ENCODE results near the gene FBN1.

The FBN1 gene

DNA sequence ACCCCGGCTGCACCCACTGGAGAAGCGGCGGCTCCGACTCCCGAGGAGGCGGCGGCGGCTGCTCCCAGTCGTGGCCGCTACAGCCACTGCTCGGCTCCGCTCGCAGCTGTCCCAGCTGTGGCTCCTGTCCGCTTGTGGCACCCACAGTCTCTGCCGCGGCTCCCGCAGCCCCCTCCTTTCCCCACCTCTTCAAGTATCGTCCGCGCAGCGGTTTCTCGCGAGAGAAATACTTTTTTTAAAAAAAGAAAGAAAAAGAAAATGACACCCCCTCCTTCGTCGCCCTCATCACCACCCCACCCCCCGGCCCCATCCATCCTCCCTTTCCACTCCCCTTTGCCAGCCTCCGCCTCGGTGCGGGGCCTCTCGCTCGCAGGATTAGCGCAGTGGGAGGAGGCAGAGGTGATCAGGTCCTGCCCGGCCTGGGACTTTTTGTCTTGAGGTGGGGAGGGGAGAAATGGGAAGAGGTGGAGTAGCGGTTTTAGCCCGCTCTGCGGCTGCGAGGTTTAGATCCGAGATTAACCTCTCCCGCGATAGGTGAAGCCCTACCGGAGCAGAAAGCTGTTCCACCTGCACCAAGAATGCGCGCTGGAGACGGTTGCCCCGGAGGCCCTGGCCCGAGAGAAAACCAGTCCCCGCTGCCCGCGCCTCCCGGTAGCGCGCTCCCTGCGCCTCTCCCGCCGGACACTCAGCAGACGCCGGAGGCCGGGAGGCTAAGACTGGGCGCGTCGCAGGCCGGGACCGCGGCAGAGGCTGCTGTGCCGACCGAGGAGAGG lies at the start of gene FBN1:
Gene FBN1 (minus strand): TSS at position 152 of the 773 bp plus-strand sequence. CDS start 940 bp downstream, outside the sequence.
- peak; percentile 14 for DNase-seq

DNA sequence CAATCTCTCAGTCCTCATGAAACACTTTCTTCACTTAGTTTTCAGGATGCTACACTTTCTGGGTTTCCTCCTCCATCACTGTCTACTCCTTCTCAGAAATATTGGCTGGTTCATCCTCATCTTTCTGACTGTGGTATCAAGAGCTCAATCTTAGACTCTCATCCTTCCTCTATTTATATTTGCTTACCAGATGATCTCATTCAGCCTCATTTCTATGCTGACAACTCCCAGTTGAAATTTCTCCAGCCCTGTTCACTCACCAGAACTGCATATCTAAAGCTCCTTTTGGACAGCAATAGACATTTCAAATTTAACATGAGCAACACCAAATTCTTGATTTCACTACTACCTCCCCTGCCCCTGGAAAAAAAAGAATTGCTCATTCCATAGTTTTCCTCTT lies 48.0 kb upstream of the FBN1 start:
- no peak for DNase-seq

DNA sequence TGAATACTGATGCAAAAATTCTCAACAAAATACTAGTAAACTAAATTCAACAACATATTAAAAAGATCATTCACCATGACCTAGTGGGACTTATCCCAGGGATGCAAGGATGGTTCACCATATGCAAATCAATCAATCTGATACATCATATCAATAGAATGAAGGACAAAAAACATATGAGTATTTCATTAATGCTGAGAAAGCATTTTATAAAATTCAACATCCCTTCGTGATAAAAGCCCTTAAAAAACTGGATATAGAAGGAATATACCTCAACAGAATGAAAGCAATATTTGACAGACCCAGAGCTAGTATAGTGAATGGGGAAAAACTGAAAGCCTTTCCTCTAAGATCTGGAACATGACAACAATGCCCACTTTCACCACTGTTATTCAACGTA lies 43.0 kb upstream of the FBN1 start:
- no peak for DNase-seq

DNA sequence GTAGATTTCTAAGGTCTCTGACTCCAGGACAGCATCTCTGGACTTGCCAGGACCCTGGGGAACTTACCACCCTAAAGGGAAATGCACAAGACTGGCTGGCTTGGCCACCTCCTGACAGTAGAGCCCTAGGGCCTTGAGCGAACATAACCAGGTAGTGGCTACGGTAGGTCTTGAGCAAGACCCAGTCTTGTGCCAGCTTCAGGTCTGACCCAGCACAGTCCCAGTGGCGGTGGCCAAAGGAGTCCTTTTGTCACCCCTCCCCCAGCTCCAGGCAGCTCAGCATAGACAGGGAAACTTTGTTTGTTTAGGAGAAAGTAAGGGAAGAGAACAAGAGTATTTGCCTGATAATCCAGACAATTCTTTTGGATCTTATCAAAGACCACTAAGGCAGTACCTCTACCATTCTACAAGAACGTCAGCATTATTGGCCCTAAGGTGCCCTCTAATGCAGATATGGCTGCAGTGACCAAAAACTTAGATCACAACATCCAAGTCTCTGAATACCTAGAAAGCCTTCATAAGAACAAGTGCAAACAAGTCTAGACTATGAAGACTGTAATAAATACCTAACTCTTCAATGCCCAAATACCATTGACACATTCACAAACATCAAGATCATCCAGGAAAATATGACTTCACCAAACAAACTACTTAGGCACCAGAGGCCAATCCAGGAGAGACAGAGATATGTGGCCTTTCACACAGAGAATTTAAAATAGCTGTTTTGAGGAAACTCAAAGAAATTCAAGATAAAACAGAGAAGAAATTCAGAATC lies 38.7 kb upstream of the FBN1 start:
- DNase-seq: no peak

DNA sequence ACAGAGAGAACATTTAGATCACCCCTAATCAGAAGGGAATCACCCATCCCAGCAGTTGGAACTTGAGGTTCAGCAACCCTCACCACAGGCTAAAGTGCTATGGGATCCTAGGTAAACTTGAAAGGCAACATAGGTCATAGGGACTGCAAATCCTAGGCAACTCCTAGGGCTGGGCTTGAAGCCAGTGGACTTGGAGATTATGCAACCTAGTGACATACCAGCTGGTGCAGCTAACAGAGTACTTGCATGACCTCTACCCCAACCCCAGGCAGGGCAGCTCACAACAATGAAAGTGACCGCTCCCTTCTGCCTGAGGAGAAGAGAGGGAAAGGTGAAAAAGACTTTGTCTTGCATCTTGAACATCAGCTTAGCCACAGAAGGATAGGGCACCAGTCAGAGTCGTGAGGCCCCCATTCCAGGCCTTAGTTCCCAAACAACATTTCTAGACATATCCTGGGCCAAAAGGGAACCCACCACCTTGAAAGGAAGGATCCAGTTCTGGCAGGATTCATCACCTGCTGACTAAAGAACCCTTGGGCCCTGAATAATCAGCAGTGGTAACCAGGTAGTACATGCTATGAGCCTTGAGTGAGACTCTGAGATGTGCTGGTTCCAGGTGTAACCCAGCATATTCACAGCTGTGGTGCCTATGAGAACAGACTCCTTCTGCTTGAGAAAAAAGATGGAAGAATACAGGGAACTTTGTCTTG lies 37.6 kb upstream of the FBN1 start:
- no peak for DNase-seq

DNA sequence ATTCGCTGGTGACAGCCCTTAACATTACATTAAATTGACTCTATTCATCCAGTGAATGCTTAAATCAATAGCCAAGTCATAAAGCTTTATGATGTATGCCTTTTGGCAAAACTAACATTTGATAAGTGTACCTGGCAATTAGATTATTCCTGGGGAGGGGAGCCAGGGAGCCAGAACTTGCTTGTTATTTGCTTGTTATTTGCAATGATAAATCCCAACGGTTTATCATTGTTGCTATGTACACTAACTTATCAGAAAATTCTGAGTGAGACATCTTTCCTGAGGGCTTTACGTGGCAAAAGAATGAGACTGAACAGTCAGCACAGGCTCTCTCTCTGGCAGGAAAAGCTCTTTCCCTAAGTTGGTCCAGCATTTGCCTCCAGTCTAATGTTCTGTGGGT lies 35.8 kb upstream of the FBN1 start:
- no peak for DNase-seq

DNA sequence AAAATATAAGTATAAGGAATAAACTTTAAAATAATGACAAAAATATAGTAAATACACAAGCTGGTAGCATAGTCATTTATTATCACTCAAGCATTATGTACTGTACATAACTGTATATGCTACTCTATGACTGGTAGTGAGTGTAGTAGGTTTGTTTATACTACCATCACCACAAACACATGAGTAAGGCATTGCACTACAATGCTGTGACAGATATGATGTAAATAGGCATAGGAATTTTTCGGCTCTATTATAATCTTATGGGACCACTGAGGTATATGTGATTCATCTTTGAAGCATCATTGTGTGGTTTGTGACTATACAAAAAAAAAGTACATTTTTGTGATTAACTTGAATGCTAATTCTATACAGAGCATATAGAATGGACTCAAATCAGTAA lies 35.3 kb upstream of the FBN1 start:
- DNase-seq: no peak

DNA sequence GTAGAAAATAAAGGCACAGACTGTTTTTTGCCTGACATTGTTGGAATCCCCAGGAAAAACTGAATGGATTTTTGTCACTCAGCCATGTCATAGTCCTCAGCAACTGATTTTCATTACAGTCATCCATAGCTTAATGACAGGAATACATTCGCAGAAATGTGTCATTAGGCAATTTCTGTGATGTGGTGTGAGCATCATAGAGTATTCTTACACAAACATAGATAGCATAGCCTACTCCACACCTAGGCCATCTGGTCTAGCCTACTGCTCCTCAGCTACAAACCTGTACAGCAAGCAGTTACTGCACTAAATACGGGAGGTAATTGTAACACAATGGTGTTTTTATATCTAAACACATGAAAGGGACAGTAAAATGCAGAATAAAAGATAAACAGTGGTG lies 34.4 kb upstream of the FBN1 start:
- no peak for DNase-seq

DNA sequence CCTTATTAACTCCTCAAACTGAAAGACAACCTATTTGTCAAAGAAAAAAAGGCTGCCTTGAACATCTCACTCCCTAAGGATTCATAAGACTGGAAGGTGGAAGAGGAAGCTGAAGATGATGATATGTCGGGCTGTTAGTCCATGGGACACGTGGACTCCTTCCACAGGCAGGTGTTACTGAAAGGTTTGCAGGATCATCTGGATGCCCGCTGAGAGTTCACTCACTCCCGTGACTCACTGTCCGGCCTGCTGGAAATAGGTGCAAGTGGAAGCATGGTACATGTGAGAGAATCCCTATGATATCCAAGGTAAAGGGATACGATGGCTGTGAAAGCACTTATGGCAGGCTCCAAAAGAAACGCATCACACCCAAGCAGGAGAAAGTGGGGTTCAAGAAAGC lies 33.3 kb upstream of the FBN1 start:
- no peak for DNase-seq

DNA sequence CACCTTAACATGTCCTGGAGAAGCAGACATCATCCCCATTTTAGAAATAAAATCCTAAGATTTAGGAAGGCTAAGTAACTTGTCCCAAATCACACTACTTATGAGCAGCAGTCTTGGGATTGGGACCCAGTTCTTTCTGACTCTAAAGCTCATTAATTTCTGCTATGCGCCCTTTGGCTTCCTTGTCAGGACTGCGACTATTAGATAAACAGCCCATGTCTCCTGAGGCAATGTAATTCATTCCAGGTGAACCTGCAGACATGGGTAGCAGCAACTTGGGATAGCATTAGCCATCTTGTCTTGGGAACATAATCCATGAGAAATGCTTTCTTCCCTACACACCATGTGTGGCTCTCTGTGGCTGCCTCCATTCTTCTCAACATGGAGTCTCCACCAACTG lies 32.3 kb upstream of the FBN1 start:
- no peak for DNase-seq

DNA sequence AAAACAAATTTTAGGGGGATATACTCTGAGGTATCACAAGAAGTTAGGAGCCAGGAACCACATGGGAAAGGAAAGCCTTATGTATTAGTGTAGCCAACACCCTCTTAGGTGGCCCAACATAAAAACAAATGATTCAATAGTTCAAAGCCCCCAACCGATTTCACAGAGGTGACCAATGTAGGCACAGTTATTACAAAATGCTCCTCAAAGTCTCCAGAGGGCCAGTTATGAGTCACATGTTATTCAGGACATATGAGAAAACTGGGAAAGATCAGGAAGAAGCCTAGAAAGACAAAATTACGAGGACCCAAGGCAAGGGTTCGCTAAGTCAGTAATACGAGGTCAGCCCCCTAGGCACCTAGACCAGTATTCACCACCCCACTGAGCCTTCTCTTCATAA lies 29.9 kb upstream of the FBN1 start:
- no peak for DNase-seq

DNA sequence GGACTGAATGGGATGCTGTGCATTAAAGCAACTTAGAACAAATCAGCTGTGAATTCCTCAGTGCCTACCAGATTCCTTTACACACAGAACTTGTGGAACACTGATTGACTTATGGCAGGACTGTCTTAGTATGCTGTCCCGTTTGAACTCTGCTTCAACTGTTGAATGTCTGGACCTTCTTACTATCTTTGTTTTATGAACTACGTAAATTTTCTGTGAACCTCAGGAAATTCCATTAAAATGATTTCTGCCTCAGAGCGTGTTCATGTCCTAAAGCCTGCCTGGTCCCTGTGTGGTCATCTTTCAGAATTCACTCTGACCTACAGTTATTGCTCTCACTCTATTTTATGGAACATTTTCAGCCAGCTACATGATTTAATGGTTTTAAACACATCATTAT lies 29.4 kb upstream of the FBN1 start:
- no peak for DNase-seq

DNA sequence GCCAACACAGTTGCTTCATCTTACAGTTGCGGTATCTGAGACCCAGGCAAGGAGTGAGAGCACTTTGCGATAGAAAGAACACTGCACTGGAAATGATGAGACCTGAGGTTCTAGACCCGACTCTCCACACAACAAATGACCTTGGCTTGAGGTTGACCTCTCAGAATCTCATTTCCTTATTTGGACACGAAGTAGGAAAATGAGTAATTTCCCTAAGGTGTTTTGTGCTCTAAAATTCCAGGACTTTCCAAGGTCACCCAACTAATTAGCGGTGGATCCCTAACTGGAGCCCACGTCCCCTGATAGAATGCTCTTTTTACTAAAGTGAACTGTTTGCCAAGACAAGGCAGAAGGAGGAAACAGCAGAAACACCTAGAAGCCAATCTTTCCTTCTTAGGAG lies 26.7 kb upstream of the FBN1 start:
- DNase-seq: no peak

DNA sequence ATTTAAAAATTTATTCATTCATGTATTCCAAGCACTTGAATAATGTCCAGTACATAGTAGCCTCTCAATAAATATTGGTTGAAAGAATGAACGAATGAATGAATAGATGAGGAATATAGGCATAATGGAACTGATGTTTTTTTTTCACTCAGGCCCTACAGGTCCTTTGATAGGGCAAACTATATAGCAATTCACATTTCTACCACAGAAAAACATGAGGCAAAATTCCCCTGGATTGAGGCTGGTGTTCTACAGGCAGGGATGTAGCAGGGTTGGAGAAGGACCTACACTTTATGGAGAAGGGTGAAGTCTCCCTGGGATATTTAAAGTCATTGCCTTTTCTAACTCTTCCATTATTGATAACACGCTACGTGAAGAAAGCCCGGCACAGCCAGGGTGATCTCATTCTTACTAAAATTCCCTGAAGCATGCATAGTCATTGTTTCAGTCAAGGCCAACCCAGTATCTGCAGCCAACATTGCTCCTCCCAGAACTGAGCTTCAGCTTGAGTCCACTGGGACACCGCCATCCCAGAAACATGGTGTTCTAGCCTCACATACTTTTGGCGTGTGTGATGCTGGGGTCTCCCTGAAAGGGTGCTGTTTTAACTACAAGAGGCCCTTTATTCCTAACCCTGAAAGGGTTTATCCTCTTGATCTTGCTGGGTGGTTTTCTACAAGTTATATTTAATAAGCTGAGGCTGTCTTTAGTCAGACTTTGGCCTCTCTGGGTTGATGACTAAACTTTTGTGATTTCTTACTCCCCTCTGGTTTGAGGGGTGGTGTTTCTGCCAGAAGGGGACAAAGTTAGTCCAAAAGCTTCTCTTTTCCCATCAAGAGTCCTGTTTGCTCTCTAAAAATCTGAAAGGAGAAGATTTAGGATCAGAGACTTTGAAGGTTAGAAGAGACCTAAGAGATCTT lies 25.9 kb upstream of the FBN1 start:
- DNase-seq: no peak

DNA sequence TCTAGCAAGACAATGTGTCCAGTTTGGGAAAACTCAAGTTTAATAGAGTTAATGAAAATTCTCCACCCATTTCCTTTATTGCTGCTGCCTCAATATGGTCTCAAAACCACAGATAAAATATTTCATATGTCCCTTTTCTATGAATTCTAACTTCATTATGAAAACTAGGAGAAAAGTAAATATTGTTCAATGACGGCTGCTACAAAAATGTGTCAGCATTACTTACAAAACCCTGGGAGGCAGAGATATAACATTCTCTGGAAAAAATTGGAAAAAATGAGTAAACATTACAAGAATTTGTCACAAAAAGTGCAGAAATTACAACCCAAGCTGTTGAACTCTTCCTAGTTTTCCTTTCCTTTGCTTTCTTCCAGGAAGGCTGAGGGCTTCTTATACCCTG lies 22.2 kb upstream of the FBN1 start:
- DNase-seq: no peak

DNA sequence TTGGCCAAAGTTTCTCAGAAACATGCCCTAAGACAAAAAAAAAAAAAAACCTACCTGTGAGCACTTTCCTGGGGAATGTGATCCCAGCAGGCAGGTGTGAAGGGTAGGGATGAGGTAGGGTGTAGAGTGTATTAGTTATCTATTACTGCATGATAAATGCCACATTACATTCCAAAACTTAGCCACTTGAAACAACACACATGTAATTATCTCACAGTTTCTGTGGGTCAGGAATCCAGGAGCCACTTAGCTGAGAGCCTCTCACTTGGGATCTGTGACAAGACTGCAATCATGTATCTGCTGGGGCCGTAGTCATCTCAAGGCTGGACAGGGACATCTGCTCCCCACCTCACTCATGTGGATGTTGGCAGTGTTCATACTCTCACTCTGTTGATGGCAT lies 18.9 kb upstream of the FBN1 start:
- DNase-seq: no peak

DNA sequence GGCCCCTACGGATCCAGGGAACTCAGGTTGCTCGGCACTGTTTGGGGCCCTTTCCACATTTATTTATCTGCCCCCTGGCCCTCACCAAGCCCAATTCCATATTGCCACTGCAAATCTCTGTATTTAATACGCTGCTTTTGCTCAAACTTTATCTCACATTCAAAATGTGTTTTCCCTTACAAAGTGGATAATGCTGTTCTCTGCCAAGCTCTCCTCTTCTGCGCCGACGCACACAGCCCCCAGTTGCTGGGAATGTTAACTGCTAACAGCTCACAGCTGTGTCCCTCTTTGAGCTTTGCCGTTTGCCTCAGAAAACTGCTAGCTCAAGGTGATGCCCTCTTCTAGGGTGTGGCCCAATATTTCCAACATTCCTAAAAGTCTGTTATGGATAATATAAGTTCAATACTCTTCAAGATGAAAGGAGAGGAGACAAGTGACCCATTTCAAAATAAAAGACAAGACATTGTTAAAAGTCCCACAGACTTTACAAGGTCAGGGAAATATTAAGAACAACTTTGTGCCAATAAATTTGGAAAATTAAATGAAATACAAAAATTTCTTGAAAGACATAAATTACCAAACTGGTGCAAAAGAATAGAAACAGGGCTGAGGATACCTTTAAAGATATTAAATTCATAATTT lies 12.6 kb upstream of the FBN1 start:
- DNase-seq: no peak

DNA sequence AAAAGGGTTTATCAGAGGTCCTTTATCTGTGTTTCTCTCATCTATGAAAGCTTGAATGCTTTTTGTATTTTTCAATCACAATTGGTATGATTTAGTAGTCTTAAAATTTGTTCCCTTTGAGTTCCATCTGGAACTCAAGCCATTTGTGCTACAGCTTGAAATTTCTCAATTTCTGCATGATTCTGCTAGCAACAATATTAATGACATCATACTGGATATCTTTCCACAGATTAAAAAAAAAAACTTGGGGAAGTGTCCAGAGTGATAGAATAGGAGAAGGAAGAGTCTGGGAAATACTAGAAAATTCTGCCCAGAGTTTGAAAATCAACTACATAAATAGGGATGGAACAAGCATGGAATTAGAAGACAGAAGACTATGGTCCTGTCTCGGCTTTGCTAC lies 9.3 kb upstream of the FBN1 start:
- no peak for DNase-seq

DNA sequence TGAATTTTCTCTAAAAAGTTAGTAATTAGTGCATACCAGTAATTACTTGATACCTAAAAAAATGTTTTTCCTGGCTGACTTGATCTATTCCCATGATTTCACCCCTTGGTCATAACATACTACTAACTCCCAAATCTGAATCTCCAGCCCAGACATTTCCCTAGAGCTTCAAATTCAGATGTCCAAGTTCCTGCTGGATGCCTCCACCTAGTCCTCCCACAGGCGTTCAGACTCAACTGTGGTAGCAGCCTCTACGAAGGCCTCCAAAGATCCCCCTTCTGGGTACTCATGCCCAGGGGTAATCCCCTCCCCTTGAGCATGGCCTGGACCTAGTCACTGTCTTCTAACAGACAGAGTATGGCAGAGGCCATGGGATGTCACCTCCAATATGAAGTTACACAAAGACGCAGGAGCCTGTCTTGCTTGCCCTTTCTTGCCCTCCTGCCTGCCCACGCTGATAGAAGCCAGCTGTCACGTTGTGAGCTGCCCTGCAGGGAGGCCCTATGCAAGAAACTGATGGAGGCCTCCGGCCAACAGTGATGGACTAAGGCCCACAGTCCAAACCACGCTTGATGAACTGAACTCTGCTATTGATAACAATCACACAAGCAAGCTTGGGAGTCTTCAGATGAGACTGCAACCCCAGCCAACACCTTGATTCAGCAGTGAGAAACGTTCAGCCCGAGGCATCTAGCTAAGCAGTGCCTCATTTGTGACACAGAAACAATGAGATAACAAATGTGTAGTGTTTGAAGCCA lies 8.6 kb upstream of the FBN1 start:
- no peak for DNase-seq

DNA sequence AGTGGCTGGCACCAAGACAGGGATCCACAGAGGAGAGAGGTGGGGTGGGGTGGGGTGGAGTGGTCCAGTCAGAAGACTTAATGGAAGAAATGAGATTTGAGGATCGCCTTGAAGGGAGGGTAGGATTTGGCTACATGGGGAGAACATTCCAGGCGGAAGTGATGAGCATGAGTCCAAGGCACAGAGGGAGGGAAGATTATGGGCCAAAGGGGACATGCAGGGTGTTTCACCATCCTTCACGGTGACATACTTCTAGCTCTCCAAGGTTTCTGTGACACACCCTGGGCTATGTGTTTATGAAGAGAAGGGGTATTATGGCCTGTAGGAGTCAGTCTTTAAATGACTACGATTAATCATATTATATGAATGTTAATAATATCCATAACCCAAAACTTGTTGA lies 7.7 kb upstream of the FBN1 start:
- no peak for DNase-seq

DNA sequence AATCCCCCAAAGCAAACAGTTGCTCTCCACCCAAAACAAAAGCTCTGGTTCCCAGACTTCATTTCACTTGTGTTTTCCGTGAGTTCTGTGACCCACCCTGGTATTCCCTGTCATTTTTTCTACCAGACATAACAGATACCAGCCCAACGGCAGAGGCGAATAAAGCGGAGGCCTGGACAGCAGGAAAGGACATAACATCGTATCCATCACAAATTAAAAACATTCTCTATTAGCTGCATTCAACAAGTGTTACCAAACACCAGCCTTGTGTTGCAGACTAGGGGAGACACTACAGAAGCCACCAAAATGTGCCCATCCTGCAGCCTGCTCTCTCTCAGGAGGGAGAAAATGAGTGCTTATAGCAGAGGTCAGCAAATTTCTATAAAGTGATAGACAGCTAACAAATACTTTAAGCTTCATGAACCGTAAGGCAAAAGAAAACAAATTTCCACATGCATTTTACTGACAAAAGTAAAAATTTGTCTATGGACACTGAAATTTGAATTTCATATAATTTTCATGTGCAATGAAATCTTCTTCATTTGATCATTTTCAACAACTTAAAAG lies 7.1 kb upstream of the FBN1 start:
- no peak for DNase-seq
